PC-3 (cell line): ENCODE data around the gene SCML1. TPM values are rescaled to one million over a fixed set of nuclear protein-coding genes. Genes with fewer than 3 reads are reported as not detected.
A peak's percentile ranks its signal among the peaks of the same experiment; 100 is the strongest.

Experiments
- ATAC-seq: fragments of 200-7000 bp; cut with Tn5 transposase; 2 replicates; pipeline ENCODE4 v1.9.1; 2020; ENCODE audit warnings: mild to moderate bottlenecking, moderate library complexity
- BruUV-seq: library from RNA; stranded (reverse); fragments of 400-500 nt; replicated peaks from 2 replicates; lab custom pipeline; 2021; lab: Mats Ljungman, UMichigan
- CTCF ChIA-PET: fragments of 300-600 bp; sonication (Branson Sonifier 250); formaldehyde crosslinking; loops from one replicate; lab custom pipeline; 2022; ENCODE audit warnings: antibody characterized with exemption; lab: Charles Lee
- POLR2A ChIA-PET: fragments of 300-600 bp; sonication (Branson Sonifier 250); formaldehyde crosslinking; loops from one replicate; lab custom pipeline; 2022; ENCODE audit warnings: antibody characterized with exemption; ENCODE audit not compliant: unreplicated experiment; lab: Charles Lee
- DNase-seq: peaks from one replicate; pipeline ENCODE4 v3.0.0-alpha.2; 2015
- H2AFZ ChIP-seq: fragments of 300-600 bp; sonication (generic); 2 replicates; pipeline ENCODE4 v1.6.0; 2016; ENCODE audit warnings: antibody characterized with exemption, low read length
- H3F3A ChIP-seq: fragments of 300-600 bp; sonication (generic); one replicate; pipeline ENCODE4 v1.6.0; 2017; ENCODE audit warnings: antibody characterized with exemption, low read length, control low read depth, mild to moderate bottlenecking; ENCODE audit not compliant: unreplicated experiment
- H3K27ac ChIP-seq: fragments of 300-600 bp; sonication (generic); 2 replicates; pipeline ENCODE4 v1.5.1; 2016; ENCODE audit warnings: mild to moderate bottlenecking, low read length
- H3K27me3 ChIP-seq: fragments of 300-600 bp; sonication (generic); 2 replicates; pipeline ENCODE4 v1.6.1; 2016; ENCODE audit warnings: low read length, mixed read lengths
- H3K36me3 ChIP-seq: fragments of 300-600 bp; sonication (generic); 2 replicates; pipeline ENCODE4 v1.6.1; 2016; ENCODE audit warnings: low read depth, mixed run types, low read length, mixed read lengths
- H3K4me1 ChIP-seq: fragments of 300-600 bp; sonication (generic); 2 replicates; pipeline ENCODE4 v1.5.1; 2016; ENCODE audit warnings: low read length; ENCODE audit not compliant: insufficient read depth
- H3K4me2 ChIP-seq: fragments of 300-600 bp; sonication (generic); 2 replicates; pipeline ENCODE4 v1.6.0; 2016; ENCODE audit warnings: low read length
- H3K4me3 ChIP-seq: fragments of 300-600 bp; sonication (generic); 2 replicates; pipeline ENCODE4 v1.5.1; 2016; ENCODE audit warnings: mild to moderate bottlenecking, low read length, mixed read lengths
- H3K79me2 ChIP-seq: fragments of 300-600 bp; sonication (generic); 2 replicates; pipeline ENCODE4 v1.6.1; 2017; ENCODE audit warnings: low read length, mixed read lengths
- H3K9ac ChIP-seq: fragments of 300-600 bp; sonication (generic); 2 replicates; pipeline ENCODE4 v1.6.0; 2016; ENCODE audit warnings: mild to moderate bottlenecking, low read length
- H3K9me2 ChIP-seq: fragments of 300-600 bp; sonication (generic); replicated peaks from 2 replicates; pipeline ENCODE4 v1.6.1; 2016; ENCODE audit warnings: mixed run types, low read length, mixed read lengths
- H3K9me3 ChIP-seq: fragments of 300-600 bp; sonication (generic); 2 replicates; pipeline ENCODE4 v1.6.1; 2016; ENCODE audit warnings: low read length, mixed read lengths
- H4K20me1 ChIP-seq: fragments of 300-600 bp; sonication (generic); 2 replicates; pipeline ENCODE4 v1.6.1; 2016; ENCODE audit warnings: low read length, mixed read lengths
- CTCF ChIP-seq: fragments of 300-600 bp; sonication (generic); conservative IDR thresholded peaks from 2 replicates; pipeline ENCODE4 v1.5.1; 2017; ENCODE audit warnings: antibody characterized with exemption, low read depth, mild to moderate bottlenecking, low read length
- EZH2 ChIP-seq: fragments of 300-600 bp; sonication (generic); IDR thresholded peaks from one replicate; pipeline ENCODE4 v1.6.1; 2017; ENCODE audit warnings: antibody characterized with exemption, mild to moderate bottlenecking, low read length; ENCODE audit not compliant: unreplicated experiment
- EZH2phosphoT487 ChIP-seq: fragments of 300-600 bp; sonication (generic); IDR thresholded peaks from 2 replicates; pipeline ENCODE4 v1.6.1; 2018; ENCODE audit warnings: mild to moderate bottlenecking, antibody characterized with exemption, low read length, borderline replicate concordance
- intact Hi-C: fragments of 100-400 bp; cut with micrococcal nuclease; formaldehyde crosslinking; loops from 2 replicates; pipeline ENCODE4 v1.9.0; 2023
- total RNA-seq: library from RNA; depleted of rRNA; stranded (reverse); fragments of >200 nt; gene quantifications from 2 replicates; pipeline ENCODE4 v1.2.3, GENCODE V29; 2014; rRNA removed

Gene SCML1
- total RNA-seq, 1 experiment from 2014 or later = 13.0 TPM

DNA sequence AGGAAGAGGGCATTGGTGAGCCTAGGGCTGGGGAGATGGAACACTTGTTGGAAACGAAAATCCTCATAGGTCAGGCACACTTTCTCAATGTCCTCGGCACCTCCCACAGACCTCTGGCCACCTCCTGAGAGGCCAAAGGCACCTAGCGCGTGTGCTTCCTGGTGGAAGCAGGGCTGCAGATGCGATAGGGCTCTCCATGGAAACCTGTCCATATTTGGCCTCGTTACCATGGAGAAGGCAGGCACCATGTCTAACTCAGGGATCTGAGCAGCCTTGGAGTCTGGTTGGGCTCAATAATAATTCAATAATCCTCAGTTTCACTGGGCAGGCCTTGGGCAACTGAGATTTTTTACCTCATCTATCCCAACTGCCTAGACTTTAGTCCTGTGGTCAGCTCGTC is 65.5 kb downstream of the SCML1 start:
- DNase-seq = no peak
- Histone ChIP-seq H3K27me3 (no peaks in the 10 kb centered on the region), H2AFZ (no peak overlapping the region), H3K9me3 (no peaks in the 10 kb centered on the region), H4K20me1 (no peaks in the 10 kb centered on the region), H3F3A (no peaks in the 10 kb centered on the region), H3K9ac (no peak overlapping the region), H3K27ac (no peak overlapping the region), H3K79me2 (no peaks in the 10 kb centered on the region), H3K4me1 (no peaks in the 10 kb centered on the region), H3K9me2 (no peaks in the 10 kb centered on the region), H3K36me3 (no peaks in the 10 kb centered on the region), H3K4me2 (no peak overlapping the region), H3K4me3 (no peak overlapping the region)
- intact Hi-C loops = no loop called here
- CTCF ChIA-PET = no interaction called here
- POLR2A ChIA-PET = no interaction called here
- TF ChIP-seq EZH2 = no peak
- TF ChIP-seq EZH2phosphoT487 = no peak
- no peak for TF ChIP-seq CTCF
- BruUV-seq = no TSS peak
- ATAC-seq = no peak

- Histone ChIP-seq H3F3A (no peaks in the 10 kb centered on the region), H3K27me3 (no peaks in the 10 kb centered on the region), H3K36me3 (no peaks in the 10 kb centered on the region), H3K9me3 (no peaks in the 10 kb centered on the region), H3K4me3 (no peak overlapping the region), H2AFZ (no peak overlapping the region), H3K4me2 (no peak overlapping the region), H3K9me2 (no peaks in the 10 kb centered on the region), H3K9ac (no peak overlapping the region), H4K20me1 (no peaks in the 10 kb centered on the region), H3K4me1 (no peaks in the 10 kb centered on the region), H3K79me2 (no peaks in the 10 kb centered on the region), H3K27ac (no peak overlapping the region)
- ChIA-PET POLR2A (no interaction called here), CTCF (no interaction called here)
- intact Hi-C loops = no loop called here
- no TSS peak for BruUV-seq
- TF ChIP-seq CTCF (no peak), EZH2 (no peak), EZH2phosphoT487 (no peak)
- DNase-seq (peak; percentile 42), ATAC-seq (peak; percentile 50)
Observed at GRCh38 chrX:17803449-17803848, 66.2 kb downstream of the SCML1 start.

Other genes with a start within 250 kb of the SCML1 start
- gene RAI2, start 123.8 kb downstream of the SCML1 start, total RNA-seq = 0.66 and 2.1 TPM in 2 replicates